Measurements from ENCODE around the gene TXK. TPM values are rescaled to one million over a fixed set of nuclear protein-coding genes. Genes with fewer than 3 reads are reported as not detected.
"Not testable (repeated sequence)": the region's sequence is repeated elsewhere in the genome, so short reads cannot be mapped to it uniquely, and the experiment has no call there.

The TXK gene
- total and polyA plus RNA-seq, 2 of the 13 experiments (the other 11 are each of a cell fraction or from before 2014, with no cell fraction given) = not detected

- H3K4me2 ChIP-seq (ENCODE audit: low read depth, low read length); BruUV-seq (replicated peaks); H3K27ac ChIP-seq (ENCODE audit: extremely low read length, insufficient read depth, low read length); H3K4me3 ChIP-seq (replicated peaks in 1 of 3; ENCODE audit: insufficient read depth in 1 of 3, low read depth in 2 of 3, low read length in 3 of 3); H3K79me2 ChIP-seq (ENCODE audit: insufficient read depth, low read length); H3K36me3 ChIP-seq (replicated peaks in 1 of 2; ENCODE audit: control insufficient read depth in 1 of 2, insufficient read depth in 2 of 2, low read length in 2 of 2); POLR2A ChIA-PET; FAIRE-seq; ATAC-seq; DNase-seq (ENCODE audit: low spot score); H2AFZ ChIP-seq (ENCODE audit: low read length); intact Hi-C loops (cut with micrococcal nuclease; ENCODE audit: unreplicated experiment); H3K9ac ChIP-seq (ENCODE audit: insufficient read depth, low read depth, low read length); in situ Hi-C loops (cut with HindIII; ENCODE audit: extremely low pct_ligation_motif_present, low pct_unique_long_range_greater_than_20kb); H3K27me3 ChIP-seq (ENCODE audit: control insufficient read depth in 1 of 2, insufficient read depth in 2 of 2, low read length in 2 of 2); H3K9me3 ChIP-seq (ENCODE audit: low read length); H4K20me1 ChIP-seq (ENCODE audit: insufficient read depth, low read length); H3K4me1 ChIP-seq (ENCODE audit: insufficient read depth, low read length); CTCF ChIA-PET (ENCODE audit: low intra/inter-chr PET ratio, low total read pairs): not testable (repeated sequence)
- 75% methylated on average over 9 of the region's 9 CpGs for WGBS (ENCODE audit: low lambda C conversion rate)
These were observed 30.5 kb upstream of the TXK start for GRCh38 chr4:48164561-48164960.

- Histone ChIP-seq H3K4me3 (replicated peaks in 1 of 3; ENCODE audit: insufficient read depth in 1 of 3, low read depth in 2 of 3, low read length in 3 of 3) (no peak overlapping the region), H3K9me3 (ENCODE audit: low read length) (no peaks in the 10 kb centered on the region), H3K9ac (ENCODE audit: insufficient read depth, low read depth, low read length) (no peak overlapping the region), H3K4me1 (ENCODE audit: insufficient read depth, low read length) (no peaks in the 10 kb centered on the region), H3K27me3 (ENCODE audit: control insufficient read depth in 1 of 2, insufficient read depth in 2 of 2, low read length in 2 of 2) (no peaks in the 10 kb centered on the region), H4K20me1 (ENCODE audit: insufficient read depth, low read length) (no peaks in the 10 kb centered on the region), H3K36me3 (replicated peaks in 1 of 2; ENCODE audit: control insufficient read depth in 1 of 2, insufficient read depth in 2 of 2, low read length in 2 of 2) (no peaks in the 10 kb centered on the region), H3K27ac (ENCODE audit: extremely low read length, insufficient read depth, low read length) (no peak overlapping the region), H3K79me2 (ENCODE audit: insufficient read depth, low read length) (no peaks in the 10 kb centered on the region), H2AFZ (ENCODE audit: low read length) (no peak overlapping the region), H3K4me2 (ENCODE audit: low read depth, low read length) (no peak overlapping the region)
- ATAC-seq = no peak
- no TSS peak for BruUV-seq (replicated peaks)
- intact Hi-C loops (cut with micrococcal nuclease; ENCODE audit: unreplicated experiment) (no loop called here), in situ Hi-C loops (cut with HindIII; ENCODE audit: extremely low pct_ligation_motif_present, low pct_unique_long_range_greater_than_20kb) (no loop called here)
- TF ChIP-seq FOXO1 (CRISPR knock-in tag; IDR thresholded peaks at IDR 0.05) = no peak
- TF ChIP-seq TEF (CRISPR knock-in tag; IDR thresholded peaks at IDR 0.05) = no peak
- no peak for TF ChIP-seq ZNF124 (CRISPR knock-in tag; IDR thresholded peaks at IDR 0.05)
- TF ChIP-seq ZNF546 (CRISPR knock-in tag; conservative IDR thresholded peaks at IDR 0.05) = no peak
- TF ChIP-seq ZNF770 (CRISPR knock-in tag; IDR thresholded peaks at IDR 0.05) = no peak
- TF ChIP-seq NBN (conservative IDR thresholded peaks at IDR 0.05) = no peak
- no peak for TF ChIP-seq GATAD1 (CRISPR knock-in tag; IDR thresholded peaks at IDR 0.05)
- TF ChIP-seq KDM5A (IDR thresholded peaks at IDR 0.05; ENCODE audit: borderline replicate concordance, low read length) = no peak
- TF ChIP-seq ZNF773 (CRISPR knock-in tag; IDR thresholded peaks at IDR 0.05; ENCODE audit: borderline replicate concordance) = no peak
- TF ChIP-seq HOXA3 (CRISPR knock-in tag; IDR thresholded peaks at IDR 0.05) = no peak
- TF ChIP-seq ZNF20 (CRISPR knock-in tag; IDR thresholded peaks at IDR 0.05) = no peak
- TF ChIP-seq ZNF331 (CRISPR knock-in tag; IDR thresholded peaks at IDR 0.05) = no peak
- no peak for TF ChIP-seq ZNF766 (CRISPR knock-in tag; IDR thresholded peaks at IDR 0.05; ENCODE audit: borderline replicate concordance)
- no peak for TF ChIP-seq EZH2 (conservative IDR thresholded peaks at IDR 0.05; ENCODE audit: low read depth, low read length)
- no peak for TF ChIP-seq CSRNP1 (CRISPR knock-in tag; IDR thresholded peaks at IDR 0.05)
- no peak for TF ChIP-seq MIER3 (CRISPR knock-in tag; IDR thresholded peaks at IDR 0.05; ENCODE audit: borderline replicate concordance)
- TF ChIP-seq KDM3A (CRISPR knock-in tag; IDR thresholded peaks at IDR 0.05; ENCODE audit: low read depth) = no peak
- WGBS (ENCODE audit: low lambda C conversion rate) = 87% methylated on average over 1 of the region's 1 CpG
- FAIRE-seq = no peak
- ChIA-PET POLR2A (no interaction called here), CTCF (ENCODE audit: low intra/inter-chr PET ratio, low total read pairs) (no interaction called here)
- DNase-seq (ENCODE audit: low spot score) = no peak
These were observed 29.7 kb upstream of the TXK start for GRCh38 chr4:48163746-48164145.

Measured in HepG2 (cell line).